BLaER1 (cell line): ENCODE measurements around the gene KNDC1.

Source experiments
- H3K27ac ChIP-seq: shearing (Covaris generic); formaldehyde crosslinking; 2 replicates; pipeline ENCODE4 v1.8.1; 2022
- H3K27me3 ChIP-seq: shearing (Covaris generic); formaldehyde crosslinking; 2 replicates; pipeline ENCODE4 v1.8.1; 2022
- H3K36me3 ChIP-seq: shearing (Covaris generic); formaldehyde crosslinking; 2 replicates; pipeline ENCODE4 v1.8.1; 2022
- H3K4me1 ChIP-seq: shearing (Covaris generic); formaldehyde crosslinking; 2 replicates; pipeline ENCODE4 v1.8.1; 2022
- H3K4me2 ChIP-seq: shearing (Covaris generic); formaldehyde crosslinking; 2 replicates; pipeline ENCODE4 v1.8.1; 2022
- H3K4me3 ChIP-seq: shearing (Covaris generic); formaldehyde crosslinking; 2 replicates; pipeline ENCODE4 v1.8.1; 2022
- H3K9ac ChIP-seq: shearing (Covaris generic); formaldehyde crosslinking; 2 replicates; pipeline ENCODE4 v1.8.1; 2022
- H3K9me3 ChIP-seq: shearing (Covaris generic); formaldehyde crosslinking; 2 replicates; pipeline ENCODE4 v1.8.1; 2022
- H4K20me1 ChIP-seq: shearing (Covaris generic); formaldehyde crosslinking; 2 replicates; pipeline ENCODE4 v1.8.1; 2022
- Cebpa-rat ChIP-seq: shearing (Covaris generic); IDR thresholded peaks from 2 replicates; pipeline ENCODE4 v1.8.1; 2022

The KNDC1 gene

DNA sequence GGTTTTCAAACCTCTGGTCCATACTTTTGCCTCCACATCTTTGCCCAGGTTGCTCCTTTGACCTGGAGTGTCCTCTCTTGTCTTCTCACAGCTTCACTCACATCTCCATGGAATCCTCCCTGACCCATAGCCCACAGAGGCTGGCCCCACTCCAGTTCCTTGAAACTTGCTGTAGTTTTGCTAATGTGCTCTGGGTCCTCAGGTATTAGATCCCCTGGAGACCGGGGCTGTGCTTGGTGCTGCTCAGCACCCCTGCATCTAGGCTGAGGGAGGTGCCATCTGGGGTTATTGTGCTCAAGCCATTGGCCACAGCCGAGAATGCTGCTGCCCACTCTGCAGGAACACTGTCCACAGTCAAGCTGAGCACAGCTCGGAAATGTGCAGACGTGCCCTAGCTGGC is 16.5 kb downstream of the KNDC1 start:
- 0 out of 2 replicates have a peak, but pooled peaks cover 11% of the 10 kb centered on the region for H4K20me1 ChIP-seq
- no peak overlapping the region for H3K4me3 ChIP-seq
- no peaks in the 10 kb centered on the region for H3K36me3 ChIP-seq
- no peak for TF ChIP-seq Cebpa-rat
- H3K9me3 ChIP-seq, result no peaks in the 10 kb centered on the region
- peaks cover 62% of the 10 kb centered on the region for H3K4me1 ChIP-seq
- no peak overlapping the region for H3K27ac ChIP-seq
- H3K4me2 ChIP-seq, result no peak overlapping the region
- H3K9ac ChIP-seq, result no peak overlapping the region
- peaks cover 23% of the 10 kb centered on the region for H3K27me3 ChIP-seq

DNA sequence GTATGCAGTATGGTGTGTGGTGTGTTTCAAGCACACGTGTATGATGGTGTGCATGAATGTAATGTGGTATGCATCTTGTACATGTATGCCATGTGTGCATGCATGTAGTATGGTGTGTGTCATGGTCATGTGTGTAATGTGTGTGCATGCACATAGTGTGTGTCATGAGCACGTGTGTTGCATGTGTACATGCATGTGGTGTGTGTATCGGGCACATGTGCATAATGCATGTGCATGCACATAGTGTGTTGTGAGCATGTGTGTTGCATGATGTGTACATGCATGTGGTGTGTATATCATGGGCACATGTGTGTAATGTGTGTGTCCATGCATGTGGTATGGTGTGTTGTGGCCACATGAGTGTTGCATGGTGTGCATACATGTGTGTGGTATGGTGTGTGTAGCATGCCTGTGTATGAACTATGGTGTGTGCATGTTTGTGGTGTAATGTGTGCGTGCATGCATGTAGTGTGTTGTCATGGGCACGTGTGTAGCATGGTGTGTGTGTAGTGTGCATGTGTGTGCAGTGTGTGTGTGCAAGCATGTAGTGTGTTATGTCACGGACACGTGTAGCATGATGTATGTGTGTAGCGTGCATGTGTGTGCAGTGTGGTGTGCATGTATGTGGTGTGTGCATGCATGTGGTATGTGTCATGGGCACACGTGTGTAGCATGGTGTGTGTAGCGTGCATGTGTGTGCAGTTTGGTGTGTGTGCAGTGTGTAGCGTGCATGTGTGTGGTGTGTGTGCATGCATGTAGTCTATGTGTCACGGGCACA is 17.6 kb downstream of the KNDC1 start:
- H3K9ac ChIP-seq, result no peak overlapping the region
- no peak overlapping the region for H3K27ac ChIP-seq
- no peak overlapping the region for H3K4me3 ChIP-seq
- TF ChIP-seq Cebpa-rat, result no peak
- H3K4me2 ChIP-seq, result peak overlapping the region; percentile 80
- H3K4me1 ChIP-seq, result peaks cover 70% of the 10 kb centered on the region
- no peaks in the 10 kb centered on the region for H3K9me3 ChIP-seq
- peaks cover 28% of the 10 kb centered on the region for H3K27me3 ChIP-seq
- H3K36me3 ChIP-seq, result no peaks in the 10 kb centered on the region
- H4K20me1 ChIP-seq, result 0 out of 2 replicates have a peak, but pooled peaks cover 11% of the 10 kb centered on the region

DNA sequence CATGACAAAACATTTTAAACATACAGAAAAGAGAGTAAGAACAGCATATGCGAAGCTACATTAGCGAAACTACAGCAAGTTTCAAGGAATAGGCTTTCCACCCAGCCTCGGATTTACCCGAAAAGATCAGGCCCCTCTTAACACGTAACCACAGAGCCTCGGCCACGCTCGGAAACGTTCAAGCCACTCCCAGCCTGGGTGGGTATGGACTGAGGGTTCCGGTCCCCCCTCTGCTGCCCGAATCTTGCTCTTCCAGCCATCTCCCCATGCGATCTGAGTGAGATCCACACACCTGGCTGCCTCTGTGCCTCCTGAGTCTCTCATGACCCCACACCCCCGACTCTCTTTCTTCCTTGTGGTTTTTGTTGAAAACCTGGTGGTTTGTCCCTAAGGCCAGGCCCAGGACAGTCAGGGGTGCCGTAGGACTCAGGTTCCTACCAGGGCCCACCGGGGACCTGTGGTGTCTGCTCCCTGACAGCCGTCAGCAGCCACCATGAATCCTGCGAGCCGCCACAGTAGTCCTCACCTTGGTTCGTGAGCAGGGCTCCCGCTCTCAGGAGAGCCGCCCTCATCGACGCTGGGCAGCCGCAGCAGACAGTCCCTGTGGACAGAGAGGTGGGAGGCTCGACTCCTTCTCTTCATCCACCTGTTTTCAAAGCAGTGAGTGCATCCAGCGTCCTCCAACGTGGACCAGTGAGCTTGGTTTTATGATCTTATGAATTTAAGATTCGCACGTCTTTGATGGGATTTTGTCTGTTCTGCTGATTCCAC is 18.5 kb downstream of the KNDC1 start:
- Histone ChIP-seq H3K4me3 (no peak overlapping the region), H3K9ac (no peak overlapping the region), H4K20me1 (peaks cover 21% of the 10 kb centered on the region; the same call in 1 of the 2 replicates), H3K27me3 (peaks cover 37% of the 10 kb centered on the region), H3K27ac (no peak overlapping the region), H3K36me3 (no peaks in the 10 kb centered on the region), H3K4me2 (peak overlapping the region; percentile 80), H3K9me3 (no peaks in the 10 kb centered on the region), H3K4me1 (peaks cover 70% of the 10 kb centered on the region)
- no peak for TF ChIP-seq Cebpa-rat

DNA sequence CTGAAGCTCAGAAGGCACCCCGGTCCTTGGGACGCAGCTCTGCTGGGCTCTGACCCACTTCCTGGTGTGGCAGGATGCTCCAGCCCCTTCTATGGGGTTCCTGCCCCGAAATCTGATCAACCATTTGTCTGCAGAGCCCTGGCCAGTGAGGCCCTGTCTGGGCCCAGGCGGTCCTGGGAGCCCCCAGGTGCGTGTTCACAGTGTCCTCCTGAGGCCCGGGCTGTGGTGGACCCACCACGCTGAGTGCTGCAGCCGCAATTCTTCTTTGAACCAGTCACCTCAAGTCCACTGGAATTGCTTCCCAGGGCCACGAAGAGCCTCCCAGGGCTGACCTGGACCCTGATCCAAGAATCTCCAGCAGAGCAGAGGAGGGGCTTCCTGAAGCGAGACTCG is 19.1 kb downstream of the KNDC1 start:
- Histone ChIP-seq H4K20me1 (peaks cover 24% of the 10 kb centered on the region; the same call in 1 of the 2 replicates), H3K9me3 (no peaks in the 10 kb centered on the region), H3K9ac (no peak overlapping the region), H3K4me1 (peaks cover 70% of the 10 kb centered on the region), H3K27me3 (peaks cover 37% of the 10 kb centered on the region), H3K4me2 (peak overlapping the region; percentile 80), H3K36me3 (no peaks in the 10 kb centered on the region), H3K4me3 (no peak overlapping the region), H3K27ac (no peak overlapping the region)
- no peak for TF ChIP-seq Cebpa-rat

DNA sequence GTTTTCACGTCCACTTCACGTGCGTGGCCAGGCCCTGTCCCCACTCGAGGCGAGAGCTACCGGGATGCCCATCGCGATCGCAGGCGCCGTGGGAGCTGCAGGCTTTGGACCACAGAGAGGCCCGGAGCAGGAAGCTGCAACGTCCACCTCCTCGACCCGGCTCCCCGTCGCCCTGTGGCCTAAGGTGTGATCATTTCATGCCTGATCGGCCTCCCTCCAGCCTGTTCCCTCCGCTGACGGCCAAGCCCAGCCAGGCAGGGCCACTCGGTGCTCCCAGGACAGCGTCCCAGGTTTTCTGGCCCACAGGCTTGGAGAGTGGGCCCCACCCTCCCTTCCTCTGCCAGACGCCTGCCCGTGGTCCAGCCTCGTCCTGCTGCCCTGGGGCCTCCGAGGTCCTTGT is 19.6 kb downstream of the KNDC1 start:
- Histone ChIP-seq H3K4me2 (peak overlapping the region; percentile 80), H3K9ac (no peak overlapping the region)

DNA sequence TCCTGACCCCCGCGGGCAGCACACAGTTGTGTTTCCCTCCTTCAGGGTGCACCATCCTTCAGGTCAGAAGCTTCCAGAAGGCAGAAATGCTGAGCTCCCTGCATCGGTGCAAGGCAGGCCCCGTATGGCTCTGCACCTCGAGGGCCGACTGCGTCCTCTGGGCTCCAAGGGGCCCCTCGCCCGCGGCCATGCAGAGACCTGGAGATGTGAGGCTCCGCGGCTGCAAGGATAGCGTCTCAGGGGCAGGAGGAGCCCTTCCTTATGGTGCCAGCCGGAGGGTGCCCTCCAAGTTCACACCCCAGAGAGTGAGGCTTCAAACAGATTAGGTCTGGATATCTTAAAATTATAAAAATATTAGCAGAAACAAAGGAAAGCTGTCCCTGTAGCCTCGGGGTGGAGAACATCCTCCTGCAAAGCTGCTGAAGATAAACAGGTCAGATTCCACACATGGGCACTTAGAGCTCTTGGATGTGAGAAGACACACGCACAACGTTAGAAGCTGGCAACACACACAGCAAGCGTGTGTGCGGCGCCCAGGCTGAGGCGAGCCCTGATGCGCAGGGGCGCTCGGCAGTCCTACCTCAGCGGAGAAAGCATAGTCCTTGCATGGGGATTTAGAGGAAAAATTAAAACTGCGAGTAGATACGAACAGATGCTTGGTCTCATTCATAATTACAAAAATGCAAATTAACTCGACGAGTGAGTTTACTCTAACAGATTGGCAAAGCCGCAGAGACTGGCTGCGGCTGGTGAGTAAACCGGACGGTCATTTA is 20.4 kb downstream of the KNDC1 start:
- Histone ChIP-seq H3K36me3 (no peaks in the 10 kb centered on the region), H3K9ac (no peak overlapping the region), H3K4me3 (no peak overlapping the region), H3K27me3 (peaks cover 37% of the 10 kb centered on the region), H3K27ac (no peak overlapping the region), H4K20me1 (peaks cover 29% of the 10 kb centered on the region; the same call in 1 of the 2 replicates), H3K4me2 (peak overlapping the region; percentile 80), H3K4me1 (peaks cover 83% of the 10 kb centered on the region), H3K9me3 (no peaks in the 10 kb centered on the region)
- no peak for TF ChIP-seq Cebpa-rat

More for the DNA sequence above, 19.6 kb downstream of the KNDC1 start:
- H3K4me1 ChIP-seq, result peaks cover 75% of the 10 kb centered on the region
- H3K36me3 ChIP-seq, result no peaks in the 10 kb centered on the region
- no peak for TF ChIP-seq Cebpa-rat
- H3K27ac ChIP-seq, result no peak overlapping the region
- no peaks in the 10 kb centered on the region for H3K9me3 ChIP-seq
- peaks cover 26% of the 10 kb centered on the region; the same call in 1 of the 2 replicates for H4K20me1 ChIP-seq
- peaks cover 37% of the 10 kb centered on the region for H3K27me3 ChIP-seq
- no peak overlapping the region for H3K4me3 ChIP-seq

DNA sequence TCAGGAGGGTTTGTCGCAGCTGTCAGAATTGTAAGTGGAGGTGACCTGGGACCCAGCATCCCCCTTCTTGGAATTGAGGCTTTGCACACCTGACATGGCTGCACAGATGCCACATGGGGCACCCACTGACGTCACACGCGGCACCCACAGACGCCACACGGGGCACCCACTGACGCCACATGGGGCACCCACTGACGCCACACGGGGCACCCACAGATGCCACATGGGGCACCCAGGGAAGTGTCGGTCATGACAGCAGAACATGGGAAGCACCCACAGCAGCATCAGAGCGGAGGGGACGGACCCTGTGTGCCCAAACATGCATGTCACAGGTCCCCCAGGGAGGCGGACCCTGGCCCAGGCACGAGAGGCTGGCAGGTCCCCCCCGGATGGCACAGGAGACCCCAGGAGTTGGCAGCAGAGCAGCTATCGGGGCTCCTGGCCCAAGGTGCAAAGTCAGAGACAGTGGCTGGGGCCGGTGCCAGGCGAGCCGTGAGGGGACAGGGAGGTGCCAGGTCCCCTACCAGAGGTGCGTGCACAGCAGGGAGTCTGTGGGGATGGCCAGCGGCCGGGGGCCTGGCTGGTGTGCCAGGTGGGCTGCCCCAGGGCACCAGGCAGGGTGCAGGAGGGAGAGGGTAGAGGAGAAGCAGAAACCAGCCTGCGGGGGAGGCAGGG is 21.1 kb downstream of the KNDC1 start:
- peaks cover 29% of the 10 kb centered on the region; the same call in 1 of the 2 replicates for H4K20me1 ChIP-seq
- 0 out of 2 replicates have a peak overlapping the region, but pooled peaks have one; percentile 2 for H3K4me2 ChIP-seq
- H3K9ac ChIP-seq, result no peak overlapping the region
- no peak overlapping the region for H3K27ac ChIP-seq
- H3K4me1 ChIP-seq, result peaks cover 88% of the 10 kb centered on the region
- no peak for TF ChIP-seq Cebpa-rat
- no peaks in the 10 kb centered on the region for H3K36me3 ChIP-seq
- peaks cover 37% of the 10 kb centered on the region for H3K27me3 ChIP-seq
- no peak overlapping the region for H3K4me3 ChIP-seq
- no peaks in the 10 kb centered on the region for H3K9me3 ChIP-seq

DNA sequence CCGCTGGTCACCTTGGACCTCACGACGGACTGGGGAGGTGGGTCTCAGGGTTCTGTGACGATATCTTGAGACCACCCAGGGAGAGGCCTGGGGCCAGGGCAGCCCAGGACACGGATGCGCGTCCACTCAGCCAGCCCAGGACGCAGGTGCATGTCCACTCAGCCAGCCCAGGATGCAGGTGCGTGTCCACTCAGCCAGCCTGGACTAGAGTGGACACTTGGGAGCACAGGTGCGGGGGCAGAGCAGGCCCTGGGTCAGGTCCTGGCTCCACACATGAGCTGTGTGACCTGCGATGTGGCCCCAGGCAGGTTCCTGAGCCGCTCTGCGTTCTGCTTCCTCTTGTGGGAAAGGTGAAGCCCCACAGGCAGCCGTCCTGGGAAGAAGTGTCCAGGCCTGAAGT is 22.2 kb downstream of the KNDC1 start:
- Histone ChIP-seq H4K20me1 (peaks cover 32% of the 10 kb centered on the region; the same call in 1 of the 2 replicates), H3K4me3 (no peak overlapping the region), H3K27me3 (peaks cover 37% of the 10 kb centered on the region), H3K9ac (no peak overlapping the region), H3K4me1 (peaks cover 93% of the 10 kb centered on the region), H3K4me2 (peak overlapping the region; percentile 82), H3K36me3 (no peaks in the 10 kb centered on the region), H3K27ac (no peak overlapping the region), H3K9me3 (no peaks in the 10 kb centered on the region)
- no peak for TF ChIP-seq Cebpa-rat
